GM12878 (cell line): ENCODE measurements around the gene TIMP3.

ENCODE experiments used
- CREB1 ChIP-seq: IDR thresholded peaks from 2 replicates; pipeline ENCODE4 v1.6.1; 2012; ENCODE audit warnings: low read depth, mild to moderate bottlenecking, inconsistent platforms
- CTCF ChIP-seq, 3 experiments: IDR thresholded peaks in 2 of 3; conservative IDR thresholded peaks in 1 of 3; 2 replicates each; pipeline ENCODE4 v1.5.1; 2011; ENCODE audit warnings: low read depth in 3 of 3, low read length in 3 of 3, mild to moderate bottlenecking in 3 of 3, control low read depth in 2 of 3, moderate library complexity in 2 of 3, inconsistent platforms in 1 of 3, mixed read lengths in 1 of 3; ENCODE audit not compliant: control insufficient read depth in 2 of 3, insufficient read depth in 1 of 3; ENCODE audit errors: extremely low read depth in 1 of 3
- JUNB ChIP-seq: IDR thresholded peaks from 2 replicates; pipeline ENCODE4 v1.6.1; 2016; ENCODE audit warnings: antibody characterized with exemption, mild to moderate bottlenecking
- POLR2A ChIP-seq: IDR thresholded peaks from 2 replicates; pipeline ENCODE4 v1.6.1; 2011; ENCODE audit warnings: low read depth, mild to moderate bottlenecking, low read length
- POLR2AphosphoS5 ChIP-seq: IDR thresholded peaks from 2 replicates; pipeline ENCODE4 v1.6.1; 2011; ENCODE audit warnings: mild to moderate bottlenecking, low read length, inconsistent platforms

GRCh38 chr22:32837142-32837541 is 35.6 kb downstream of the TIMP3 start:
- TF ChIP-seq CTCF (IDR thresholded peaks at IDR 0.05 in 2 of 3, conservative IDR thresholded peaks at IDR 0.05 in 1 of 3; ENCODE audit: control insufficient read depth in 2 of 3, extremely low read depth in 1 of 3, insufficient read depth in 1 of 3, low read depth in 3 of 3, low read length in 3 of 3) (no peak), JUNB (no peak), POLR2A (no peak), POLR2AphosphoS5 (no peak), CREB1 (no peak)
